Activated naive CD8-positive, alpha-beta T cell treated with anti-CD3 and anti-CD28 coated beads, Interleukin-2, amount 10 ng/mL, durations not matched to agents 7 days and 5 days (primary cell): Measurements from ENCODE around the gene CD151. TPM values are rescaled to one million over a fixed set of nuclear protein-coding genes. Genes with fewer than 3 reads are reported as not detected.
A peak's percentile ranks its signal among the peaks of the same experiment; 100 is the strongest.

ENCODE experiments used
- ATAC-seq: fragments of 150-1000 bp; cut with Tn5 transposase; one replicate; pipeline ENCODE4 v1.10.0; 2021; ENCODE audit warnings: low read depth, moderate library complexity
- POLR2A ChIA-PET: fragments of 350-600 bp; sonication (Branson Sonifier 250); formaldehyde crosslinking; loops from one replicate; lab custom pipeline; 2021; ENCODE audit warnings: antibody characterized with exemption; lab: Charles Lee
- DNase-seq: peaks from one replicate; pipeline ENCODE4 v3.0.0; 2021
- H3K27ac Mint-ChIP-seq: one replicate; pipeline ENCODE4 v1.8.0; 2022; ENCODE audit warnings: mild to moderate bottlenecking, mixed read lengths
- H3K27me3 Mint-ChIP-seq: one replicate; pipeline ENCODE4 v1.8.0; 2022; ENCODE audit warnings: mild to moderate bottlenecking, moderate library complexity, mixed read lengths
- H3K36me3 Mint-ChIP-seq: one replicate; pipeline ENCODE4 v1.8.0; 2021; ENCODE audit warnings: mild to moderate bottlenecking, mixed read lengths
- H3K4me1 Mint-ChIP-seq: one replicate; pipeline ENCODE4 v1.8.0; 2021; ENCODE audit warnings: mixed read lengths
- H3K4me3 Mint-ChIP-seq: one replicate; pipeline ENCODE4 v1.8.0; 2022; ENCODE audit warnings: mild to moderate bottlenecking, moderate library complexity, mixed read lengths
- H3K9me3 Mint-ChIP-seq: one replicate; pipeline ENCODE4 v1.8.0; 2021; ENCODE audit warnings: mixed read lengths
- total RNA-seq, 2 experiments: library from RNA; stranded (reverse); gene quantifications; one replicate each; pipeline ENCODE4 v1.2.3, GENCODE V29; 2021

Gene CD151
- total RNA-seq, 2 experiments from 2014 or later, result 36.4 to 37.4 TPM

- no peak overlapping the region for H3K4me3 Mint-ChIP-seq
- POLR2A ChIA-PET, result no interaction called here
- H3K36me3 Mint-ChIP-seq, result peaks cover 3% of the 10 kb centered on the region
- no peak overlapping the region for H3K27ac Mint-ChIP-seq
- H3K4me1 Mint-ChIP-seq, result peaks cover 8% of the 10 kb centered on the region
- H3K9me3 Mint-ChIP-seq, result no peaks in the 10 kb centered on the region
- no peak for ATAC-seq
- DNase-seq, result no peak
- no peaks in the 10 kb centered on the region for H3K27me3 Mint-ChIP-seq
These were observed 31.5 kb upstream of the CD151 start for GRCh38 chr11:801097-801780.

- peaks cover 3% of the 10 kb centered on the region for H3K36me3 Mint-ChIP-seq
- H3K27ac Mint-ChIP-seq, result no peak overlapping the region
- POLR2A ChIA-PET, result interaction anchor here (2.9 kb wide), 1 partner anchor 41 kb away, joined by 9 read pairs; the partner anchor contains the start of genes POLR2L and TSPAN4
- H3K4me1 Mint-ChIP-seq, result peaks cover 4% of the 10 kb centered on the region
- no peak for DNase-seq
- no peaks in the 10 kb centered on the region for H3K9me3 Mint-ChIP-seq
- peak overlapping the region; percentile 42 for H3K4me3 Mint-ChIP-seq
- ATAC-seq, result no peak
- H3K27me3 Mint-ChIP-seq, result no peaks in the 10 kb centered on the region
These were observed 30.6 kb upstream of the CD151 start for GRCh38 chr11:802018-802617.

- H3K27ac Mint-ChIP-seq, result no peak overlapping the region
- no peaks in the 10 kb centered on the region for H3K27me3 Mint-ChIP-seq
- POLR2A ChIA-PET, result interaction anchor here (2.9 kb wide), 2 partner anchors 16 to 40 kb away, joined by 9 to 13 read pairs; partner anchors contain the start of genes PNPLA2, POLR2L and TSPAN4
- no peak for ATAC-seq
- no peak for DNase-seq
- peaks cover 3% of the 10 kb centered on the region for H3K36me3 Mint-ChIP-seq
- H3K4me3 Mint-ChIP-seq, result peak overlapping the region; percentile 84
- peaks cover 6% of the 10 kb centered on the region for H3K4me1 Mint-ChIP-seq
- H3K9me3 Mint-ChIP-seq, result no peaks in the 10 kb centered on the region
These were observed 29.9 kb upstream of the CD151 start for GRCh38 chr11:802693-803466.

- Mint-ChIP-seq H3K27ac (no peak overlapping the region), H3K4me1 (peaks cover 7% of the 10 kb centered on the region), H3K4me3 (peak overlapping the region; percentile 84), H3K27me3 (no peaks in the 10 kb centered on the region), H3K9me3 (no peaks in the 10 kb centered on the region), H3K36me3 (peaks cover 3% of the 10 kb centered on the region)
- ATAC-seq (no peak), DNase-seq (no peak)
- POLR2A ChIA-PET, result interaction anchor here (1.3 to 2.9 kb wide), 3 partner anchors 8 to 39 kb away, joined by 5 to 13 read pairs (median 9); partner anchors contain the start of genes PNPLA2, POLR2L and TSPAN4
These were observed 29.3 kb upstream of the CD151 start for GRCh38 chr11:803467-803742.

- ATAC-seq, result no peak
- no peaks in the 10 kb centered on the region for H3K27me3 Mint-ChIP-seq
- DNase-seq, result no peak
- H3K36me3 Mint-ChIP-seq, result peaks cover 3% of the 10 kb centered on the region
- peak overlapping the region; percentile 84 for H3K4me3 Mint-ChIP-seq
- POLR2A ChIA-PET, result interaction anchor here (0.7 to 2.9 kb wide), 8 partner anchors 8 to 39 kb away, joined by 3 to 13 read pairs (median 4); partner anchors contain the start of genes CD151, CEND1, GATD1 and PNPLA2
- H3K4me1 Mint-ChIP-seq, result peaks cover 12% of the 10 kb centered on the region
- peak overlapping the region; percentile 80 for H3K27ac Mint-ChIP-seq
- no peaks in the 10 kb centered on the region for H3K9me3 Mint-ChIP-seq
These were observed 28.8 kb upstream of the CD151 start for GRCh38 chr11:803770-804598.

GRCh38 chr11:804599-804964 is 28.2 kb upstream of the CD151 start:
- Mint-ChIP-seq H3K27me3 (no peaks in the 10 kb centered on the region), H3K4me1 (peaks cover 12% of the 10 kb centered on the region), H3K9me3 (no peaks in the 10 kb centered on the region), H3K27ac (peak overlapping the region; percentile 80), H3K4me3 (peak overlapping the region; percentile 84), H3K36me3 (peaks cover 3% of the 10 kb centered on the region)
- POLR2A ChIA-PET, result interaction anchor here (0.6 to 2.9 kb wide), 9 partner anchors 9 to 38 kb away, joined by 3 to 13 read pairs (median 3); partner anchors contain the start of genes CD151, CEND1, GATD1 and PNPLA2
- ATAC-seq (no peak), DNase-seq (no peak)

GRCh38 chr11:808427-809286 is 24.1 kb upstream of the CD151 start:
- Mint-ChIP-seq H3K27ac (peak overlapping the region; percentile 97), H3K27me3 (no peaks in the 10 kb centered on the region), H3K9me3 (no peaks in the 10 kb centered on the region), H3K36me3 (peaks cover 12% of the 10 kb centered on the region), H3K4me1 (peaks cover 29% of the 10 kb centered on the region), H3K4me3 (peak overlapping the region; percentile 91)
- POLR2A ChIA-PET, result interaction anchor here (1.1 to 2.9 kb wide), 11 partner anchors 9 to 302 kb away, joined by 3 to 51 read pairs (median 7); partner anchors contain the start of genes CD151, CRACR2B, PNPLA2 and POLR2L
- DNase-seq (no peak), ATAC-seq (no peak)

- Mint-ChIP-seq H3K36me3 (peaks cover 14% of the 10 kb centered on the region), H3K9me3 (no peaks in the 10 kb centered on the region), H3K27ac (peak within 1 kb of the TSS; percentile 97), H3K27me3 (no peaks in the 10 kb centered on the region), H3K4me1 (peaks cover 27% of the 10 kb centered on the region), H3K4me3 (peak within 1 kb of the TSS; percentile 91)
- POLR2A ChIA-PET, result interaction anchor here (0.6 to 2.9 kb wide), 13 partner anchors 10 to 303 kb away, joined by 3 to 51 read pairs (median 5); partner anchors contain the start of genes CD151, CRACR2B, PNPLA2 and RNH1
- DNase-seq, result peak; percentile 98
- ATAC-seq, result peak; percentile 81
These were observed 23.3 kb upstream of the CD151 start, which contains the start of gene RPLP2 for GRCh38 chr11:809287-810039. RPLP2 (plus strand) TSS chr11:809967; CDS start chr11:810235, 268 bp downstream.

GRCh38 chr11:810040-810567 is 22.6 kb upstream of the CD151 start:
- H3K4me3 Mint-ChIP-seq, result peak overlapping the region; percentile 91

GRCh38 chr11:811446-812245 is 21.1 kb upstream of the CD151 start:
- DNase-seq (no peak), ATAC-seq (no peak)
- Mint-ChIP-seq H3K9me3 (no peaks in the 10 kb centered on the region), H3K36me3 (peaks cover 14% of the 10 kb centered on the region), H3K27me3 (no peaks in the 10 kb centered on the region), H3K4me1 (peaks cover 26% of the 10 kb centered on the region), H3K27ac (peak overlapping the region; percentile 79), H3K4me3 (peak overlapping the region; percentile 91)
- POLR2A ChIA-PET, result interaction anchor here (0.8 to 1.3 kb wide), 2 partner anchors 8 to 30 kb away, joined by 3 to 21 read pairs; partner anchors contain the start of gene PNPLA2

More at GRCh38 chr11:810040-810567, 22.6 kb upstream of the CD151 start:
- H3K36me3 Mint-ChIP-seq, result peaks cover 14% of the 10 kb centered on the region
- POLR2A ChIA-PET, result interaction anchor here (0.6 to 2.9 kb wide), 14 partner anchors 9 to 303 kb away, joined by 3 to 51 read pairs (median 6); partner anchors contain the start of genes CD151, CRACR2B, PNPLA2 and RNH1
- no peaks in the 10 kb centered on the region for H3K9me3 Mint-ChIP-seq
- ATAC-seq (peak; percentile 8), DNase-seq (no peak)
- no peaks in the 10 kb centered on the region for H3K27me3 Mint-ChIP-seq
- peak overlapping the region; percentile 97 for H3K27ac Mint-ChIP-seq
- peaks cover 27% of the 10 kb centered on the region for H3K4me1 Mint-ChIP-seq
